CD4-positive, alpha-beta T cell treated with Interleukin-2 at 100 ng/mL for 4 hours (primary cell): Measurements from ENCODE around the gene AKAP6.

Experiments used
- DNase-seq: peaks from one replicate; pipeline ENCODE4 v3.0.0-alpha.2; 2020; ENCODE audit warnings: low spot score

AKAP6 gene

GRCh38 chr14:32332415-32333316 lies 3.6 kb downstream of the AKAP6 start:
- DNase-seq, result no peak

- no peak for DNase-seq
These were observed 7.6 kb downstream of the AKAP6 start for GRCh38 chr14:32336702-32337101.

- no peak for DNase-seq
These were observed 8.7 kb downstream of the AKAP6 start for GRCh38 chr14:32337759-32338158.

- no peak for DNase-seq
These were observed 10.1 kb downstream of the AKAP6 start for GRCh38 chr14:32339188-32339587.

- no peak for DNase-seq
These were observed 13.1 kb downstream of the AKAP6 start for GRCh38 chr14:32341947-32342846.

GRCh38 chr14:32342847-32343194 lies 13.7 kb downstream of the AKAP6 start:
- DNase-seq, result no peak

GRCh38 chr14:32343926-32344430 lies 14.9 kb downstream of the AKAP6 start:
- DNase-seq, result no peak

GRCh38 chr14:32345311-32345791 lies 16.3 kb downstream of the AKAP6 start:
- no peak for DNase-seq

- no peak for DNase-seq
These were observed 20.2 kb downstream of the AKAP6 start for GRCh38 chr14:32349322-32349721.

GRCh38 chr14:32350020-32350419 lies 20.9 kb downstream of the AKAP6 start:
- no peak for DNase-seq

- no peak for DNase-seq
These were observed 23.5 kb downstream of the AKAP6 start for GRCh38 chr14:32352631-32353030.

- no peak for DNase-seq
These were observed 25.6 kb downstream of the AKAP6 start for GRCh38 chr14:32354716-32355115.

- DNase-seq, result no peak
These were observed 29.7 kb downstream of the AKAP6 start for GRCh38 chr14:32358781-32359180.

GRCh38 chr14:32361674-32362073 lies 32.6 kb downstream of the AKAP6 start:
- DNase-seq, result no peak

- no peak for DNase-seq
These were observed 34.7 kb downstream of the AKAP6 start for GRCh38 chr14:32363761-32364160.

- no peak for DNase-seq
These were observed 35.8 kb downstream of the AKAP6 start for GRCh38 chr14:32364941-32365340.

GRCh38 chr14:32366256-32366879 lies 37.3 kb downstream of the AKAP6 start:
- DNase-seq, result no peak

- DNase-seq, result no peak
These were observed 37.9 kb downstream of the AKAP6 start for GRCh38 chr14:32366986-32367385.

- DNase-seq, result no peak
These were observed 38.4 kb downstream of the AKAP6 start for GRCh38 chr14:32367516-32367915.

- no peak for DNase-seq
These were observed 39.0 kb downstream of the AKAP6 start for GRCh38 chr14:32368107-32368506.

- DNase-seq, result no peak
These were observed 41.6 kb downstream of the AKAP6 start for GRCh38 chr14:32370714-32371113.

GRCh38 chr14:32372154-32372553 lies 43.1 kb downstream of the AKAP6 start:
- no peak for DNase-seq
